ENCODE measurements around the gene POLD3. TPM values are rescaled to one million over a fixed set of nuclear protein-coding genes. Genes with fewer than 3 reads are reported as not detected.
A peak's percentile ranks its signal among the peaks of the same experiment; 100 is the strongest.

Gene POLD3, protein sequence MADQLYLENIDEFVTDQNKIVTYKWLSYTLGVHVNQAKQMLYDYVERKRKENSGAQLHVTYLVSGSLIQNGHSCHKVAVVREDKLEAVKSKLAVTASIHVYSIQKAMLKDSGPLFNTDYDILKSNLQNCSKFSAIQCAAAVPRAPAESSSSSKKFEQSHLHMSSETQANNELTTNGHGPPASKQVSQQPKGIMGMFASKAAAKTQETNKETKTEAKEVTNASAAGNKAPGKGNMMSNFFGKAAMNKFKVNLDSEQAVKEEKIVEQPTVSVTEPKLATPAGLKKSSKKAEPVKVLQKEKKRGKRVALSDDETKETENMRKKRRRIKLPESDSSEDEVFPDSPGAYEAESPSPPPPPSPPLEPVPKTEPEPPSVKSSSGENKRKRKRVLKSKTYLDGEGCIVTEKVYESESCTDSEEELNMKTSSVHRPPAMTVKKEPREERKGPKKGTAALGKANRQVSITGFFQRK
- polyA plus RNA-seq, result 1 to 10 TPM; 6.0 to 7.2 TPM

DNA sequence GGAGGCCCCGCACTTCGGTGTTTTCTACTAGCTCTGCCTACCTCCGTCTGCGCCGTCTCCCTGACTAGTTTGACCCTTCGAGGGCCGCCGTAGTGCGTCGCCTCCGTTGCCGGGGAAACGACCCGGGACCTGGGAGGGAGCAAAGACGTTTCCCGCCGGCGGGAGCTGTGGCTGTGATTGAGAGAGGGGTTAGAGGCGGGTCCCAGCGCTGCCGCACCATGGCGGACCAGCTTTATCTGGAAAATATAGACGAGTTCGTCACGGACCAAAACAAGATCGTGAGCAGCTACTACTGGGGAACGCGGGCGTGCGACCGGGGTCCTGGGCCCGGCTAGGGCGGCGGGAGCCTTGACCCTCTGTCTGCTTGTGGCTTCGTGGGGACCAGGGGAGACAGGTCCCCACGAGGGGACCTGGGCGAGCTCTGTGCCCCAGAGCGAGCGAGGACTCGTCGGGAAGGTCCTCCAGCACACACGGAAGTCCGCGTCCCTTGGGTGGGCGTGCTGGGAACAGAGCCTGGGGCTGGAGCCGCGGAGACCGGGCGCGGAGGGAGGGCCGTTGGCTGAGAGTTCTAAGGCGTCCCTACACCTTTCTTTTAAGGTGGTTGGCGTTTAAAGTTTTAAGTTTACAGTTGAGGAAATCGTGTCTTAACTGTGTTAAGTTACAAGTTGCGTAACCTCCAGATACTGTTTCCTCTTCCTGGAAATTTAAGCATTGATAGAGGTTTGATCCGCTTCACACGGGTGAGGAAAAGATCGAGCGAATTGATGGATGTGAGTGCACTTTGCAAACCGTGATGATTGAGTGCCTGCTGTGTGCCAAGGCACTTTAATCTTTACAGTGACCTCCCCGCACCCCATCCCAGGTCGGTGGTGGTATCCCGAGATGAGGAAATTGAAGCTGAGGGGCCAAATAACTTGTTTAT, at the start of gene POLD3:
POLD3 (plus strand) TSS at position 142 of the 922 bp plus-strand sequence; CDS start at position 219, 77 bp downstream.
- Histone ChIP-seq H3K4me3 (ENCODE audit: low read depth in 1 of 2, low read length in 2 of 2) (peak within 1 kb of the TSS; percentile 93 to 95), H3K27me3 (ENCODE audit: control insufficient read depth in 1 of 2, insufficient read depth in 2 of 2, low read length in 2 of 2) (no peaks in the 10 kb centered on the region), H3K27ac (ENCODE audit: low read depth in 2 of 2, low read length in 1 of 2) (peak within 1 kb of the TSS; percentile 76 to 77), H3K4me1 (ENCODE audit: control insufficient read depth in 2 of 2, insufficient read depth in 2 of 2, low read length in 1 of 2) (no peaks in the 10 kb centered on the region), H3K9me3 (ENCODE audit: control insufficient read depth in 2 of 2, insufficient read depth in 1 of 2, low read depth in 1 of 2, low read length in 1 of 2) (no peaks in the 10 kb centered on the region), H3K36me3 (ENCODE audit: control insufficient read depth in 2 of 2, insufficient read depth in 2 of 2, low read length in 1 of 2) (no peaks in the 10 kb centered on the region)
- 0 to 1% methylated on average over 63 of the region's 63 CpGs for WGBS, 2 donors

DNA sequence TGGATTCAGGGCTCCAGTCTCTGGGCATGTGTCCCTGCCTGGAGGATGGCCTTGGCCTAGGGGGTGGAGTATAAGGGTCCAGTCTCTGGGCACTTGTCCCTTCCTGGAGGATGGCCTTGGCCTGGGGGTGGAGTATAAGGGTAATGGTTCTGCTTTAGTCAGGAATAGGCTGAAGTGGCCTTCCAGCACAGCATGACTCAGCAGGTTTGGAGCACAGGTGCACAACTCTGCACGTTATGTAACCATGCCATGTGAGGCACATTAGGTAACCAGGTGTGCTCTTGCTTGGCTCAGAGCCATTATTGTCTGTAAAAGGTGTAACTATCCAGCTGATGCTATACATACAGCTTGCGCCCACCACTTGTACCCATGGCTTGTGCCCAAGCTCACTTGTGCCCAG, 48.4 kb upstream of the POLD3 start:
- 62 to 63% methylated on average over 2 of the region's 2 CpGs for WGBS, 2 donors
- H3K36me3 ChIP-seq (ENCODE audit: control insufficient read depth in 2 of 2, insufficient read depth in 2 of 2, low read length in 1 of 2), result no peaks in the 10 kb centered on the region
- no peak overlapping the region for H3K4me3 ChIP-seq (ENCODE audit: low read depth in 1 of 2, low read length in 2 of 2)
- peaks cover 0 to 23% of the 10 kb centered on the region in 2 donors for H3K4me1 ChIP-seq (ENCODE audit: control insufficient read depth in 2 of 2, insufficient read depth in 2 of 2, low read length in 1 of 2)
- H3K27me3 ChIP-seq (ENCODE audit: control insufficient read depth in 1 of 2, insufficient read depth in 2 of 2, low read length in 2 of 2), result no peaks in the 10 kb centered on the region
- H3K9me3 ChIP-seq (ENCODE audit: control insufficient read depth in 2 of 2, insufficient read depth in 1 of 2, low read depth in 1 of 2, low read length in 1 of 2), result peaks cover 0 to 10% of the 10 kb centered on the region in 2 donors
- H3K27ac ChIP-seq (ENCODE audit: low read depth in 2 of 2, low read length in 1 of 2), result no peak overlapping the region

DNA sequence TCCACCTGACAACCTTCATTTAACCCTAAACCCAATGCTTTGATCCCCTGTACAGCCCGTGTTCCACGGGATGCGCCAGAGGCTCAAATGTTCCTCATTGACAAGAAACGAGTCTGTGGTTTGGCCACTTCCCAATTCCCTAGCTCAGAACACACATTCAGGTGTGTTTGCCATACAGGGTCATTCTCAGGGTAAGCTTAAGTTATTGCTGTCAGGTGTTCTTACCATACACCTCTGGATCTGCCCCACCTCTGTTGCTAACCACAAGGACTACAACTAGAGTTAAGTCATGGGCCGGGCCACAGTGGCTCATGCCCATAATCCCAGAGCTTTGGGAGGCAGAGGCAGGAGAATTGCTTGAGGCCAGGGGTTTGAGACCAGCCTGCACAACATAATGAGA, 45.6 kb upstream of the POLD3 start:
- peaks cover 0 to 10% of the 10 kb centered on the region in 2 donors for H3K9me3 ChIP-seq (ENCODE audit: control insufficient read depth in 2 of 2, insufficient read depth in 1 of 2, low read depth in 1 of 2, low read length in 1 of 2)
- peaks cover 0 to 14% of the 10 kb centered on the region in 2 donors for H3K4me1 ChIP-seq (ENCODE audit: control insufficient read depth in 2 of 2, insufficient read depth in 2 of 2, low read length in 1 of 2)
- no peak overlapping the region for H3K4me3 ChIP-seq (ENCODE audit: low read depth in 1 of 2, low read length in 2 of 2)
- H3K27ac ChIP-seq (ENCODE audit: low read depth in 2 of 2, low read length in 1 of 2), result no peak overlapping the region
- H3K27me3 ChIP-seq (ENCODE audit: control insufficient read depth in 1 of 2, insufficient read depth in 2 of 2, low read length in 2 of 2), result no peaks in the 10 kb centered on the region
- 45 to 51% methylated on average over 5 of the region's 5 CpGs for WGBS, 2 donors
- no peaks in the 10 kb centered on the region for H3K36me3 ChIP-seq (ENCODE audit: control insufficient read depth in 2 of 2, insufficient read depth in 2 of 2, low read length in 1 of 2)

DNA sequence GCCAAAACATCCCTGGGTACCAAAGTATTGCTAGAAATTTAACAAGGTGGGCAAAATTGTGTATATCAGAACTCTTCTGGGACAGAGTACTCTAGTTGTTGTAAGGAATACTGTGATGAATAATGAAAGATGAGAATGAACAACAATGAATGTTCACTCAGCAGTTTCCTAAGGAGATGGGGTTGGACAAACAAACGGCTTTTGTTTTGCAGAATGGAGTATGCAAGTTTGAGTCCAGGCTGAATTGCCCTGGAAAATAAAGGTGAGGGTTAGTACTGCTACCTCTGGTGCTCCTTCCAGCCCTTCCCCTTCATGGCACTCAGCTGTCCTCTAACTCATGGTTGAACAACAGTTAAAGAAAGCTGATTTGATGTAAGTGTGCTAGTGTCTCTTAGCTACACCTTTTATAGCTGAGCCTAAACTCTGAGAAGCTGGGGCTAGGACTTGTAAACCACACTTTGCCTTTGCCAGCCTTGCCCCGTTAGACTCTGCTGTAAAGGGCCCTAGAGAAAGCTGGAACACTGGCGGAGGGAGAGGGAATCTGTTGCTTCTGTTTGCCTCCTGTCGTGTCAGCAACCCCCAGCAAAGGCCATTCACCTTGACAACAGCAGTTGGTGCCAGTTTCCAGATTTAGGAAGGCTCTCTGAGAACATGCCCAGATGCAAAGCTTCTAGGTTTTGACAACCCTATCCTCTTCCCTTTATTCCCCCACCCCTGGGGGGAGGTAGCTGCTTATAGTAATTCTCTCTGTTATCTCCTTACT, 41.2 kb upstream of the POLD3 start:
- 50 to 53% methylated on average over 4 of the region's 4 CpGs for WGBS, 2 donors

GRCh38 chr11:74551754-74552145, 40.6 kb upstream of the POLD3 start:
- H3K27me3 ChIP-seq (ENCODE audit: control insufficient read depth in 1 of 2, insufficient read depth in 2 of 2, low read length in 2 of 2), result no peaks in the 10 kb centered on the region
- no peaks in the 10 kb centered on the region for H3K4me1 ChIP-seq (ENCODE audit: control insufficient read depth in 2 of 2, insufficient read depth in 2 of 2, low read length in 1 of 2)
- no peak overlapping the region for H3K27ac ChIP-seq (ENCODE audit: low read depth in 2 of 2, low read length in 1 of 2)
- no peaks in the 10 kb centered on the region for H3K36me3 ChIP-seq (ENCODE audit: control insufficient read depth in 2 of 2, insufficient read depth in 2 of 2, low read length in 1 of 2)
- H3K4me3 ChIP-seq (ENCODE audit: low read depth in 1 of 2, low read length in 2 of 2), result no peak overlapping the region
- no peaks in the 10 kb centered on the region for H3K9me3 ChIP-seq (ENCODE audit: control insufficient read depth in 2 of 2, insufficient read depth in 1 of 2, low read depth in 1 of 2, low read length in 1 of 2)

More for the DNA sequence above, 41.2 kb upstream of the POLD3 start:
- H3K4me1 ChIP-seq (ENCODE audit: control insufficient read depth in 2 of 2, insufficient read depth in 2 of 2, low read length in 1 of 2), result peaks cover 0 to 3% of the 10 kb centered on the region in 2 donors
- H3K27ac ChIP-seq (ENCODE audit: low read depth in 2 of 2, low read length in 1 of 2), result no peak overlapping the region
- no peaks in the 10 kb centered on the region for H3K9me3 ChIP-seq (ENCODE audit: control insufficient read depth in 2 of 2, insufficient read depth in 1 of 2, low read depth in 1 of 2, low read length in 1 of 2)
- H3K36me3 ChIP-seq (ENCODE audit: control insufficient read depth in 2 of 2, insufficient read depth in 2 of 2, low read length in 1 of 2), result no peaks in the 10 kb centered on the region
- H3K4me3 ChIP-seq (ENCODE audit: low read depth in 1 of 2, low read length in 2 of 2), result no peak overlapping the region
- H3K27me3 ChIP-seq (ENCODE audit: control insufficient read depth in 1 of 2, insufficient read depth in 2 of 2, low read length in 2 of 2), result no peaks in the 10 kb centered on the region

- Histone ChIP-seq H3K27me3 (ENCODE audit: control insufficient read depth in 1 of 2, insufficient read depth in 2 of 2, low read length in 2 of 2) (no peaks in the 10 kb centered on the region), H3K36me3 (ENCODE audit: control insufficient read depth in 2 of 2, insufficient read depth in 2 of 2, low read length in 1 of 2) (no peaks in the 10 kb centered on the region), H3K9me3 (ENCODE audit: control insufficient read depth in 2 of 2, insufficient read depth in 1 of 2, low read depth in 1 of 2, low read length in 1 of 2) (peaks cover 0 to 2% of the 10 kb centered on the region in 2 donors), H3K4me3 (ENCODE audit: low read depth in 1 of 2, low read length in 2 of 2) (no peak overlapping the region), H3K27ac (ENCODE audit: low read depth in 2 of 2, low read length in 1 of 2) (no peak overlapping the region), H3K4me1 (ENCODE audit: control insufficient read depth in 2 of 2, insufficient read depth in 2 of 2, low read length in 1 of 2) (no peaks in the 10 kb centered on the region)
- WGBS, 2 donors, result 94 to 97% methylated on average over 3 of the region's 3 CpGs
Observed at GRCh38 chr11:74557526-74557925, 34.9 kb upstream of the POLD3 start.

- H3K4me3 ChIP-seq (ENCODE audit: low read depth in 1 of 2, low read length in 2 of 2), result no peak overlapping the region
- WGBS, 2 donors, result 73 to 77% methylated on average over 7 of the region's 7 CpGs
- H3K4me1 ChIP-seq (ENCODE audit: control insufficient read depth in 2 of 2, insufficient read depth in 2 of 2, low read length in 1 of 2), result no peaks in the 10 kb centered on the region
- H3K9me3 ChIP-seq (ENCODE audit: control insufficient read depth in 2 of 2, insufficient read depth in 1 of 2, low read depth in 1 of 2, low read length in 1 of 2), result peaks cover 0 to 2% of the 10 kb centered on the region in 2 donors
- H3K27me3 ChIP-seq (ENCODE audit: control insufficient read depth in 1 of 2, insufficient read depth in 2 of 2, low read length in 2 of 2), result no peaks in the 10 kb centered on the region
- no peak overlapping the region for H3K27ac ChIP-seq (ENCODE audit: low read depth in 2 of 2, low read length in 1 of 2)
- no peaks in the 10 kb centered on the region for H3K36me3 ChIP-seq (ENCODE audit: control insufficient read depth in 2 of 2, insufficient read depth in 2 of 2, low read length in 1 of 2)
Observed at GRCh38 chr11:74559110-74559933, 33.1 kb upstream of the POLD3 start.

GRCh38 chr11:74559934-74560309, 32.5 kb upstream of the POLD3 start:
- Histone ChIP-seq H3K27ac (ENCODE audit: low read depth in 2 of 2, low read length in 1 of 2) (no peak overlapping the region), H3K4me1 (ENCODE audit: control insufficient read depth in 2 of 2, insufficient read depth in 2 of 2, low read length in 1 of 2) (no peaks in the 10 kb centered on the region), H3K4me3 (ENCODE audit: low read depth in 1 of 2, low read length in 2 of 2) (no peak overlapping the region), H3K9me3 (ENCODE audit: control insufficient read depth in 2 of 2, insufficient read depth in 1 of 2, low read depth in 1 of 2, low read length in 1 of 2) (peaks cover 0 to 2% of the 10 kb centered on the region in 2 donors), H3K27me3 (ENCODE audit: control insufficient read depth in 1 of 2, insufficient read depth in 2 of 2, low read length in 2 of 2) (no peaks in the 10 kb centered on the region), H3K36me3 (ENCODE audit: control insufficient read depth in 2 of 2, insufficient read depth in 2 of 2, low read length in 1 of 2) (no peaks in the 10 kb centered on the region)
- 69 to 70% methylated on average over 2 of the region's 2 CpGs for WGBS, 2 donors

Measured in esophagus (tissue), 2 donors.